ENCODE data around the gene ZNF470.

- TF ChIP-seq CTCF (IDR thresholded peaks at IDR 0.05; ENCODE audit: low read depth, low read length, poor library complexity, severe bottlenecking) (no peak), EZH2phosphoT487 (IDR thresholded peaks at IDR 0.05; ENCODE audit: borderline replicate concordance, low read length) (no peak)
Measured at GRCh38 chr19:56596676-56597075, 29.4 kb downstream of the ZNF470 start.

Data from DOHH2 (cell line).